Panc1 (cell line): ENCODE results near the gene NNMT. TPM values are rescaled to one million over a fixed set of nuclear protein-coding genes. Genes with fewer than 3 reads are reported as not detected.

Experiments
- ATAC-seq: fragments of 200-7000 bp; cut with Tn5 transposase; 2 replicates; pipeline ENCODE4 v1.9.1; 2020; ENCODE audit warnings: mild to moderate bottlenecking, moderate library complexity
- BruUV-seq: library from RNA; stranded (reverse); fragments of 400-500 nt; replicated peaks from 2 replicates; lab custom pipeline; 2021; lab: Mats Ljungman, UMichigan
- CTCF ChIA-PET: fragments of 300-600 bp; sonication (Branson Sonifier 250); formaldehyde crosslinking; loops from one replicate; lab custom pipeline; 2022; ENCODE audit warnings: antibody characterized with exemption; lab: Charles Lee
- POLR2A ChIA-PET: fragments of 300-600 bp; sonication (Branson Sonifier 250); formaldehyde crosslinking; loops from one replicate; lab custom pipeline; 2022; ENCODE audit warnings: antibody characterized with exemption; lab: Charles Lee
- DNase-seq: peaks from one replicate; pipeline ENCODE4 v3.0.0-alpha.2; 2010; ENCODE audit warnings: low read depth, low spot score
- H3K27ac ChIP-seq: 2 replicates; pipeline ENCODE4 v1.5.1; 2011; ENCODE audit warnings: mild to moderate bottlenecking, low read length, inconsistent platforms
- H3K27me3 ChIP-seq: fragments of 200-500 bp; sonication (Bioruptor generic); 2 replicates; pipeline ENCODE4 v1.6.0; 2014; ENCODE audit warnings: low read length, inconsistent platforms; ENCODE audit not compliant: control insufficient read depth, insufficient read depth
- H3K36me3 ChIP-seq: fragments of 200-500 bp; sonication (Bioruptor generic); 2 replicates; pipeline ENCODE4 v1.5.1; 2014; ENCODE audit warnings: inconsistent platforms, mild to moderate bottlenecking, low read length, moderate library complexity; ENCODE audit not compliant: control insufficient read depth, insufficient read depth
- H3K4me1 ChIP-seq: 2 replicates; pipeline ENCODE4 v1.5.1; 2011; ENCODE audit warnings: inconsistent platforms, mild to moderate bottlenecking, low read length, moderate library complexity; ENCODE audit not compliant: control insufficient read depth, insufficient read depth
- H3K4me3 ChIP-seq, 2 experiments: 2 replicates each; pipeline ENCODE4 v1.5.1; 2011 to 2012; ENCODE audit warnings: low read depth in 2 of 2, low read length in 2 of 2, mild to moderate bottlenecking in 2 of 2, inconsistent platforms in 1 of 2, moderate library complexity in 1 of 2
- H3K9me3 ChIP-seq: fragments of 200-500 bp; sonication (Bioruptor generic); 2 replicates; pipeline ENCODE4 v1.5.1; 2014; ENCODE audit warnings: low read depth, mild to moderate bottlenecking, inconsistent platforms, low read length, moderate library complexity; ENCODE audit not compliant: control insufficient read depth, insufficient read depth
- CTCF ChIP-seq: fragments of 450-650 bp; IDR thresholded peaks from 2 replicates; pipeline ENCODE4 v1.5.1; 2017; ENCODE audit warnings: mild to moderate bottlenecking
- POLR2AphosphoS5 ChIP-seq: IDR thresholded peaks from 2 replicates; pipeline ENCODE4 v1.6.1; 2012; ENCODE audit warnings: mild to moderate bottlenecking, low read depth, low read length, moderate library complexity
- REST ChIP-seq, 2 experiments: IDR thresholded peaks; 2 replicates each; pipeline ENCODE4 v1.6.1; 2011 to 2012; ENCODE audit warnings: low read depth in 2 of 2, control low read depth in 1 of 2, low read length in 1 of 2, mild to moderate bottlenecking in 1 of 2, moderate library complexity in 1 of 2; ENCODE audit not compliant: insufficient read depth in 1 of 2
- SIN3A ChIP-seq: IDR thresholded peaks from 2 replicates; pipeline ENCODE4 v1.6.1; 2012; ENCODE audit warnings: low read depth, mild to moderate bottlenecking, low read length, moderate library complexity, borderline replicate concordance; ENCODE audit not compliant: insufficient read depth
- TCF7L2 ChIP-seq: IDR thresholded peaks from 2 replicates; pipeline ENCODE4 v1.6.1; 2011; ENCODE audit warnings: mild to moderate bottlenecking, low read depth, low read length, inconsistent platforms
- in situ Hi-C: cut with HindIII; loops from 2 replicates; pipeline ENCODE4 v1.10.0; 2016; ENCODE audit warnings: low sequenced_read_pairs, low pct_unique_long_range_greater_than_20kb
- intact Hi-C: fragments of 100-400 bp; cut with micrococcal nuclease; formaldehyde crosslinking; loops from one replicate; pipeline ENCODE4 v1.10.0; 2022; ENCODE audit not compliant: unreplicated experiment
- total RNA-seq: library from RNA; stranded (reverse); gene quantifications from one replicate; pipeline ENCODE4 v1.2.1, GENCODE V29; 2021; ENCODE audit not compliant: unreplicated experiment

Gene NNMT
- total RNA-seq, 1 experiment from 2014 or later, result 1.7 TPM

- TF ChIP-seq CTCF, result no peak
- no peak for TF ChIP-seq TCF7L2
- TF ChIP-seq REST (IDR thresholded peaks at IDR 0.05; ENCODE audit: insufficient read depth in 1 of 2, low read depth in 2 of 2, low read length in 1 of 2), result no peak
- no peak for TF ChIP-seq SIN3A
- TF ChIP-seq POLR2AphosphoS5, result no peak
- in situ Hi-C loops, result no loop called here
- intact Hi-C loops, result no loop called here
- H3K36me3 ChIP-seq, result no peaks in the 10 kb centered on the region
- H3K4me3 ChIP-seq, result no peak overlapping the region
- BruUV-seq, result no TSS peak
- no peak overlapping the region for H3K27ac ChIP-seq
- no peaks in the 10 kb centered on the region for H3K9me3 ChIP-seq
- H3K4me1 ChIP-seq, result no peaks in the 10 kb centered on the region
- ATAC-seq (no peak), DNase-seq (no peak)
- CTCF ChIA-PET, result no interaction called here
- POLR2A ChIA-PET, result interaction anchor here (0.5 to 0.6 kb wide), 2 partner anchors 22 to 897 kb away, joined by 3 read pairs; no protein-coding TSS in a partner anchor
- H3K27me3 ChIP-seq, result peaks cover 2% of the 10 kb centered on the region; the same call in 1 of the 2 replicates
Observed at GRCh38 chr11:114287154-114287553, 9.0 kb upstream of the NNMT start.

DNA sequence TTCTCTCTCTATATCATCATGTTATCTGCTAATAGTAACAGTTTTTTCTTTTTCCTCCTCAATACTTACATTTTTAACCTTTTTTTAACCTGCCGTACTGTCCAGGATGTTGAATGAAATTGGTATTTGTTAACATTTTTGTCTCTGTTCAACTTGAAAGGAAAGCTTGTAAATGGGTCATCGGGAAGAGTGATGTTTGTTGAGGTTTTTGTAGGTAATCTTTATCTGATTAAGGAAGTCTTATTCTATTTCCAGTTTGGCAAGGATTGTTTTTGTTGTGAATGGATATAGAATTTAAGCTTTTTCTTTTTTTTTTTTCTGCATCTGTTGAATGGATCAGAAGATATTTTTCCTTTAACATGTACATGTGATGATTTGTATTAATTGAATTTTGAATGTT, 8.1 kb upstream of the NNMT start:
- no peaks in the 10 kb centered on the region for H3K4me1 ChIP-seq
- BruUV-seq, result no TSS peak
- in situ Hi-C loops (no loop called here), intact Hi-C loops (no loop called here)
- no peak overlapping the region for H3K4me3 ChIP-seq
- DNase-seq (no peak), ATAC-seq (no peak)
- no peak overlapping the region for H3K27ac ChIP-seq
- peaks cover 2% of the 10 kb centered on the region; the same call in 1 of the 2 replicates for H3K27me3 ChIP-seq
- no peak for TF ChIP-seq REST (IDR thresholded peaks at IDR 0.05; ENCODE audit: insufficient read depth in 1 of 2, low read depth in 2 of 2, low read length in 1 of 2)
- CTCF ChIA-PET, result no interaction called here
- POLR2A ChIA-PET, result interaction anchor here (0.7 kb wide), 1 partner anchor 884 kb away, joined by 7 read pairs; no protein-coding TSS in a partner anchor
- no peaks in the 10 kb centered on the region for H3K36me3 ChIP-seq
- H3K9me3 ChIP-seq, result no peaks in the 10 kb centered on the region
